Mucosa of stomach (tissue), 1 donor: Measurements from ENCODE around the gene PIK3R6.

ENCODE experiments used
- H3K27me3 ChIP-seq: one replicate; pipeline ENCODE4 v1.7.0; 2013; ENCODE audit warnings: mild to moderate bottlenecking, low read length; ENCODE audit not compliant: control insufficient read depth, insufficient read depth
- H3K36me3 ChIP-seq: one replicate; pipeline ENCODE4 v1.7.0; 2013; ENCODE audit warnings: low read length; ENCODE audit not compliant: control insufficient read depth, insufficient read depth
- H3K4me1 ChIP-seq: one replicate; pipeline ENCODE4 v1.7.0; 2013; ENCODE audit warnings: mild to moderate bottlenecking, low read length; ENCODE audit not compliant: control insufficient read depth, insufficient read depth
- H3K4me3 ChIP-seq: one replicate; pipeline ENCODE4 v1.7.0; 2013; ENCODE audit warnings: low read length
- H3K9ac ChIP-seq: one replicate; pipeline ENCODE4 v1.7.0; 2013; ENCODE audit warnings: mild to moderate bottlenecking, low read length, moderate library complexity
- H3K9me3 ChIP-seq: one replicate; pipeline ENCODE4 v1.7.0; 2013; ENCODE audit warnings: mild to moderate bottlenecking, low read length, moderate library complexity; ENCODE audit not compliant: control insufficient read depth
- donor health status: Pancreatic carcinoma.

PIK3R6 gene

GRCh38 chr17:8785547-8786413 lies 81.7 kb downstream of the PIK3R6 start:
- Histone ChIP-seq H3K9me3 (no peaks in the 10 kb centered on the region), H3K27me3 (peaks cover 4% of the 10 kb centered on the region)

GRCh38 chr17:8782176-8782575 lies 85.3 kb downstream of the PIK3R6 start:
- Histone ChIP-seq H3K4me3 (no peak overlapping the region), H3K4me1 (peaks cover 5% of the 10 kb centered on the region)

More at GRCh38 chr17:8785547-8786413, 81.7 kb downstream of the PIK3R6 start:
- peaks cover 10% of the 10 kb centered on the region for H3K4me1 ChIP-seq
- no peak overlapping the region for H3K4me3 ChIP-seq
- no peaks in the 10 kb centered on the region for H3K36me3 ChIP-seq
- no peak overlapping the region for H3K9ac ChIP-seq

GRCh38 chr17:8781776-8782175 lies 85.7 kb downstream of the PIK3R6 start:
- no peak overlapping the region for H3K4me3 ChIP-seq
- H3K36me3 ChIP-seq: no peaks in the 10 kb centered on the region
- H3K9ac ChIP-seq: no peak overlapping the region
- H3K4me1 ChIP-seq: peaks cover 5% of the 10 kb centered on the region
- H3K27me3 ChIP-seq: peaks cover 4% of the 10 kb centered on the region
- no peaks in the 10 kb centered on the region for H3K9me3 ChIP-seq

More at GRCh38 chr17:8782176-8782575, 85.3 kb downstream of the PIK3R6 start:
- Histone ChIP-seq H3K36me3 (no peaks in the 10 kb centered on the region), H3K27me3 (peaks cover 4% of the 10 kb centered on the region), H3K9ac (no peak overlapping the region), H3K9me3 (no peaks in the 10 kb centered on the region)

- H3K9me3 ChIP-seq: no peaks in the 10 kb centered on the region
- no peaks in the 10 kb centered on the region for H3K4me1 ChIP-seq
- H3K36me3 ChIP-seq: no peaks in the 10 kb centered on the region
- no peak overlapping the region for H3K4me3 ChIP-seq
- H3K9ac ChIP-seq: no peak overlapping the region
- no peaks in the 10 kb centered on the region for H3K27me3 ChIP-seq
These were observed 90.6 kb downstream of the PIK3R6 start for GRCh38 chr17:8776881-8777280.

- H3K9ac ChIP-seq: no peak overlapping the region
- no peaks in the 10 kb centered on the region for H3K27me3 ChIP-seq
- no peaks in the 10 kb centered on the region for H3K36me3 ChIP-seq
- H3K9me3 ChIP-seq: no peaks in the 10 kb centered on the region
- no peaks in the 10 kb centered on the region for H3K4me1 ChIP-seq
- no peak overlapping the region for H3K4me3 ChIP-seq
These were observed 91.2 kb downstream of the PIK3R6 start for GRCh38 chr17:8776248-8776647.

- Histone ChIP-seq H3K9ac (no peak overlapping the region), H3K27me3 (peaks cover 3% of the 10 kb centered on the region), H3K9me3 (no peaks in the 10 kb centered on the region), H3K4me3 (no peak overlapping the region), H3K4me1 (no peaks in the 10 kb centered on the region), H3K36me3 (no peaks in the 10 kb centered on the region)
These were observed 100.7 kb downstream of the PIK3R6 start for GRCh38 chr17:8766731-8767130.

GRCh38 chr17:8762012-8762411 lies 105.5 kb downstream of the PIK3R6 start:
- Histone ChIP-seq H3K9ac (no peak overlapping the region), H3K4me3 (no peak overlapping the region), H3K36me3 (no peaks in the 10 kb centered on the region), H3K4me1 (no peaks in the 10 kb centered on the region), H3K9me3 (no peaks in the 10 kb centered on the region), H3K27me3 (no peaks in the 10 kb centered on the region)

- Histone ChIP-seq H3K9me3 (no peaks in the 10 kb centered on the region), H3K4me1 (no peaks in the 10 kb centered on the region), H3K9ac (no peak within 1 kb of the TSS), H3K36me3 (no peaks in the 10 kb centered on the region), H3K4me3 (no peak within 1 kb of the TSS), H3K27me3 (no peaks in the 10 kb centered on the region)
These were observed 109.3 kb downstream of the PIK3R6 start, which contains the start of gene SPDYE4 for GRCh38 chr17:8758137-8758596. Gene SPDYE4, minus strand, starts transcription at chr17:8758546. Its CDS starts 164 bp downstream, at chr17:8758382.

- Histone ChIP-seq H3K36me3 (no peaks in the 10 kb centered on the region), H3K4me3 (no peak overlapping the region), H3K9me3 (no peaks in the 10 kb centered on the region), H3K9ac (no peak overlapping the region), H3K4me1 (no peaks in the 10 kb centered on the region), H3K27me3 (no peaks in the 10 kb centered on the region)
These were observed 110.3 kb downstream of the PIK3R6 start for GRCh38 chr17:8757189-8757588.

- Histone ChIP-seq H3K4me1 (no peaks in the 10 kb centered on the region), H3K27me3 (no peaks in the 10 kb centered on the region), H3K36me3 (no peaks in the 10 kb centered on the region), H3K4me3 (no peak overlapping the region), H3K9ac (no peak overlapping the region), H3K9me3 (no peaks in the 10 kb centered on the region)
These were observed 111.8 kb downstream of the PIK3R6 start for GRCh38 chr17:8755590-8756255.

- Histone ChIP-seq H3K4me3 (no peak overlapping the region), H3K4me1 (no peaks in the 10 kb centered on the region), H3K27me3 (no peaks in the 10 kb centered on the region), H3K36me3 (no peaks in the 10 kb centered on the region), H3K9ac (no peak overlapping the region), H3K9me3 (no peaks in the 10 kb centered on the region)
These were observed 112.6 kb downstream of the PIK3R6 start for GRCh38 chr17:8754890-8755289.

GRCh38 chr17:8753976-8754440 lies 113.5 kb downstream of the PIK3R6 start:
- Histone ChIP-seq H3K9ac (no peak overlapping the region), H3K9me3 (no peaks in the 10 kb centered on the region), H3K36me3 (no peaks in the 10 kb centered on the region)

More at GRCh38 chr17:8753976-8754440, 113.5 kb downstream of the PIK3R6 start:
- H3K4me1 ChIP-seq: no peaks in the 10 kb centered on the region
- H3K4me3 ChIP-seq: no peak overlapping the region
- no peaks in the 10 kb centered on the region for H3K27me3 ChIP-seq
